Chondrocyte (in vitro differentiated cells): Measurements from ENCODE around the gene ZBBX. TPM values are rescaled to one million over a fixed set of nuclear protein-coding genes. Genes with fewer than 3 reads are reported as not detected.
"Not testable (repeated sequence)": the region's sequence is repeated elsewhere in the genome, so short reads cannot be mapped to it uniquely, and the experiment has no call there.

Experiments
- DNase-seq: peaks from one replicate; pipeline ENCODE4 v3.0.0; 2021; ENCODE audit warnings: mixed read lengths, low spot score
- H3K27ac Mint-ChIP-seq: one replicate; pipeline ENCODE4 v1.8.0; 2021; ENCODE audit warnings: mild to moderate bottlenecking, moderate library complexity, mixed read lengths; ENCODE audit not compliant: unreplicated experiment
- H3K27me3 Mint-ChIP-seq: 2 replicates; pipeline ENCODE4 v1.8.0; 2021; ENCODE audit warnings: low read depth, mixed read lengths
- H3K36me3 Mint-ChIP-seq: 2 replicates; pipeline ENCODE4 v1.8.0; 2021; ENCODE audit warnings: low read depth, mixed read lengths
- H3K4me1 Mint-ChIP-seq: 2 replicates; pipeline ENCODE4 v1.8.0; 2021; ENCODE audit warnings: low read depth, mild to moderate bottlenecking, mixed read lengths
- H3K4me3 Mint-ChIP-seq: one replicate; pipeline ENCODE4 v1.8.0; 2021; ENCODE audit warnings: mild to moderate bottlenecking, moderate library complexity, mixed read lengths; ENCODE audit not compliant: unreplicated experiment
- H3K9me3 Mint-ChIP-seq: 2 replicates; pipeline ENCODE4 v1.8.0; 2021; ENCODE audit warnings: low read depth, mixed read lengths
- long read RNA-seq: library from polyadenylated mRNA; stranded (forward); transcript quantifications from one replicate; pipeline ENCODE4 v2.0.0, GENCODE V29; 2021
- total RNA-seq: library from RNA; stranded (reverse); gene quantifications from 3 replicates; pipeline ENCODE4 v1.2.1, GENCODE V29; 2021
- TF ChIP-seq, protein P1 (sequence below): fragments of 200-600 bp; sonication (generic); IDR thresholded peaks from 2 replicates; pipeline ENCODE4 v1.5.0; 2021; ENCODE audit warnings: antibody characterized with exemption, mild to moderate bottlenecking, moderate library complexity

The ZBBX gene, protein sequence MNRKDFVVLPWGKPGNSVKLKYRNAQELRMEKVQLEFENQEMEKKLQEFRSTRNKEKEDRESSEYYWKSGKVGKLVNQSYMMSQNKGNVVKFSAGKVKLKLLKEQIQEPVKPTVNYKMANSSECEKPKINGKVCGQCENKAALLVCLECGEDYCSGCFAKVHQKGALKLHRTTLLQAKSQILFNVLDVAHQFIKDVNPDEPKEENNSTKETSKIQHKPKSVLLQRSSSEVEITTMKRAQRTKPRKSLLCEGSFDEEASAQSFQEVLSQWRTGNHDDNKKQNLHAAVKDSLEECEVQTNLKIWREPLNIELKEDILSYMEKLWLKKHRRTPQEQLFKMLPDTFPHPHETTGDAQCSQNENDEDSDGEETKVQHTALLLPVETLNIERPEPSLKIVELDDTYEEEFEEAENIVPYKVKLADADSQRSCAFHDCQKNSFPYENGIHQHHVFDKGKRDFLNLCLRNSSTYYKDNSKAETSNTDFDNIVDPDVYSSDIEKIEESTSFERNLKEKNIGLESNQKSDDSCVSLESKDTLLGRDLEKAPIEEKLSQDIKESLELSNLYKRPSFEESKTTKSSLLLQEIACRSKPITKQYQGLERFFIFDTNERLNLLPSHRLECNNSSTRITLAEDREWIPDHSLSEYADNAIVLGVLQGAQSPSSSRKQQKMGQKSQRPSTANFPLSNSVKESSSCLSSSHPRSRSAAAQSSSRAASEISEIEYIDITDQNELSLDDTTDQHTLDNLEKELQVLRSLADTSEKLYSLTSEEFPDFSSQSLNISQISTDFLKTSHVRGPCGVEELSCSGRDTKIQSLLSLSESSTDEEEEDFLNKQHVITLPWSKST
- total RNA-seq, result not detected in 3 replicates
- long read RNA-seq, result 0 reads

DNA sequence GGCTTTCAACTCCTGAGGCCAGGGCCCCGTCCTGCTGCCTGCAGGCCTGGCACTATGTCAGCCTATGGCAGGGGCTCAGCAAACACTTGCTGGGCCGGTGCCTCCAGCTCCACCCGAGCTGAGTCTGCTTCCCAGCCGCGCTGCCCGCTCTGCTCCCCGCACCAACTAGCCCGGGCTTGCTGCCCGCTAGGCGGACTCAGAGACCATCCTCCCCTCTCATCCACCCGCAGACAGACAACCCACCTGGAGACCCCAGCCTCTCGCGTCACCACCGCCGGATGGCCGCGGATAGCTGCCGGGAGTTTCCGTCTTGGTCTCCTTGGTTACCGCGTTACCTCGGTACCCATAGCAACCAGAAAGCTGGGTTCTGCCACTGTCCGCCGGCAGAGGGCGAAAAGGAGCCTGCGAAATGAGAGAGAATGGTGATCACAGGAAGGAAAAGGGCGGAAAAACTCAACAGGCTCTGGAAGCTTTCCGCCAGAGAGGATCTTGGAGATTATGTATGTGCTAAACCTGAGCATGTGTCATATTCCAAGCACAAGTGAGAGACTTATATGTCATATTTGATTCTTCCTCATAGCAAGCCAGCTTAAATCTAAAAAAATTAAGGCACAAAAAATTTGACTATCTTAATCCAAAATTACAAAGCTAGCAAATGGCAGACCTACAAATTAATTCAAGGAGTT lies at the start of gene ZBBX:
ZBBX (minus strand) TSS at position 294 of the 686 bp plus-strand sequence. CDS start 7,396 bp downstream, outside the sequence.
- peak; percentile 83 for DNase-seq
- TF ChIP-seq, protein P1, sequence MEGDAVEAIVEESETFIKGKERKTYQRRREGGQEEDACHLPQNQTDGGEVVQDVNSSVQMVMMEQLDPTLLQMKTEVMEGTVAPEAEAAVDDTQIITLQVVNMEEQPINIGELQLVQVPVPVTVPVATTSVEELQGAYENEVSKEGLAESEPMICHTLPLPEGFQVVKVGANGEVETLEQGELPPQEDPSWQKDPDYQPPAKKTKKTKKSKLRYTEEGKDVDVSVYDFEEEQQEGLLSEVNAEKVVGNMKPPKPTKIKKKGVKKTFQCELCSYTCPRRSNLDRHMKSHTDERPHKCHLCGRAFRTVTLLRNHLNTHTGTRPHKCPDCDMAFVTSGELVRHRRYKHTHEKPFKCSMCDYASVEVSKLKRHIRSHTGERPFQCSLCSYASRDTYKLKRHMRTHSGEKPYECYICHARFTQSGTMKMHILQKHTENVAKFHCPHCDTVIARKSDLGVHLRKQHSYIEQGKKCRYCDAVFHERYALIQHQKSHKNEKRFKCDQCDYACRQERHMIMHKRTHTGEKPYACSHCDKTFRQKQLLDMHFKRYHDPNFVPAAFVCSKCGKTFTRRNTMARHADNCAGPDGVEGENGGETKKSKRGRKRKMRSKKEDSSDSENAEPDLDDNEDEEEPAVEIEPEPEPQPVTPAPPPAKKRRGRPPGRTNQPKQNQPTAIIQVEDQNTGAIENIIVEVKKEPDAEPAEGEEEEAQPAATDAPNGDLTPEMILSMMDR, result peak; percentile 96
- no peaks in the 10 kb centered on the region for H3K36me3 Mint-ChIP-seq
- peaks cover 7% of the 10 kb centered on the region for H3K4me1 Mint-ChIP-seq
- H3K4me3 Mint-ChIP-seq, result peak within 1 kb of the TSS; percentile 89
- no peak within 1 kb of the TSS for H3K27ac Mint-ChIP-seq
- H3K27me3 Mint-ChIP-seq, result peaks cover 31% of the 10 kb centered on the region
- no peaks in the 10 kb centered on the region for H3K9me3 Mint-ChIP-seq

DNA sequence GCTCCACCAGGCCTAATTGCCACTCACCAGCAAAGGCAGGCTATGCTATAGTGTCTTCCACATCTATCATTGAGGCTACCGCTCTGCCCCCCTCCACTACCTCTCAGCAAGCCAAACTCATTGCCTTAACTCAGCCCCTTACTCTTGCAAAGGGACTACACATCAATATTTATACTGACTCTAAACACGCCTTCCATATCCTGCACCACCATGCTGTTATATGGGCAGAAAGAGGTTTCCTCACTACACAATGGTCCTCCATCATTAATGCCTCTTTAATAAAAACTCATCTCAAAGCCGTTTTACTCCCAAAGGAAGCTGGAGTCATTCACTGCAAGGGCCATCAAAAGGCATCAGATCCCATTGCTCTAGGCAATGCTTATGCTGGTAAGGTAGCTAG lies 46.9 kb upstream of the ZBBX start:
- DNase-seq, H3K27ac Mint-ChIP-seq, H3K9me3 Mint-ChIP-seq, H3K27me3 Mint-ChIP-seq, H3K4me1 Mint-ChIP-seq, H3K36me3 Mint-ChIP-seq, H3K4me3 Mint-ChIP-seq: not testable (repeated sequence)

DNA sequence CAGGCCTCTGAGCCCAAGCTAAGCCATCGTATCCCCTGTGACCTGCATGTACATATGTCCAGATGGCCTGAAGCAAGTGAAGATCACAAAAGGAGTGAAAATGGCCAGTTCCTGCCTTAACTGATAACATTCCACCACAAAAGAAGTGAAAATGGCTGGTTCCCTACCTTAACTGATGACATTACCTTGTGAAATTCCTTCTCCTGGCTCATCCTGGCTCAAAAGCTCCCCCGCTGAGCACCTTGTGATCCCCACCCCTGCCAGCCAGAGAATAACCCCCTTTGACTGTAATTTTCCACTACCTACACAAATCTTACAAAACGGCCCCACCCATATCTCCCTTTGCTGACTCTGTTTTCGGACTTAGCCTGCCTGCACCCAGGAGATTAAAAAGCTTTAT lies 42.3 kb upstream of the ZBBX start:
- H3K4me3 Mint-ChIP-seq, H3K27ac Mint-ChIP-seq, H3K27me3 Mint-ChIP-seq, H3K9me3 Mint-ChIP-seq, DNase-seq, H3K36me3 Mint-ChIP-seq, H3K4me1 Mint-ChIP-seq: not testable (repeated sequence)

DNA sequence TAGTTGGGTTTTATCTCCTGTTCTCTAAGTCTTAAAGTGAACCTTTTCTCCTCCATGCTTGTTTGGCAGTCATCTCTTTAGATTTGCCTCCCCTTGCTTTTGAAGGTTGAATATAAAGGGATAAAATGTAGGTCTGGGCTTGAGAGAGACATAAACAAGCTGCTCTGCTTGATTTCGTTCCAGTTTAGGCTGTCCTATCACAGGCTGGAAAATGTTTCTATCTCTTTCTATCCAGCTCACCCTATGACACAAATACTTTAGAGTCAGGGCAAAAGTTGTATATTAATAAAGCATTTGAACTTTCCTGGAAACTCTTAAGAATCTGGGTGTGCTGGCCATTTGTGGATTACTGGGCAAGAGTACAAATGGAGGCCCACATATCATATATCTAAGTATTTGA lies 29.5 kb upstream of the ZBBX start:
- H3K27me3 Mint-ChIP-seq, result peaks cover 6% of the 10 kb centered on the region
- no peaks in the 10 kb centered on the region for H3K4me1 Mint-ChIP-seq
- TF ChIP-seq, protein P1, result no peak
- no peaks in the 10 kb centered on the region for H3K9me3 Mint-ChIP-seq
- no peaks in the 10 kb centered on the region for H3K36me3 Mint-ChIP-seq
- no peak for DNase-seq
- H3K4me3 Mint-ChIP-seq, result no peak overlapping the region
- H3K27ac Mint-ChIP-seq, result no peak overlapping the region

DNA sequence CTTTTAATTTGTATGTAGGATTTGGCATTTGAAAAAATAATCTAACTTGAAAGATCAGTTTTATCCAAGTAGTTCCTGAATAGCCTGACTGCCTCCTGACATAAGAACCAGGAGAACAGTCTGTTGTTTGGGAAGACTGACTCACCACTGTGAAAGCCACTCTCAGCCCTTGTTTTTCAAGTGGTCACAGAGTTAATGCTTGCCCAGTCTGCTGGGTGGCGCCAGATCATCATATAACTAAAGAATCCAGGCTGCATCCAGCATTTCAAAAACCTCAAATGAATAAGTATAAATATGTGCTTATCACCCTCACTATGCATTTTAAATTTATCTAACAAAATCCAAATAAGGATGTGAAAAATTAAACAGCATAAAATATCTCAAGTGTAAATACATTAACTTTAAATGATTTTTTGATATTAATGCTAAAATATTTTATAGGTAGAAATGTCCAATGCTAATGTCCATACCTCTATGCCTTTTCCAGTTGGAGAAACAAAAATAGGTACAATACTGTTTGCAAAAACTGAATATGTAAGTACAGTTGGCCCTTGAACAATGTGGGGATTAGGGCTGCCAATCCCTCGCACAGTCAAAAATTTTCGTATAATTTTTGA lies 26.9 kb upstream of the ZBBX start:
- no peak overlapping the region for H3K27ac Mint-ChIP-seq

More for the DNA sequence above, 26.9 kb upstream of the ZBBX start:
- Mint-ChIP-seq H3K36me3 (no peaks in the 10 kb centered on the region), H3K27me3 (peaks cover 12% of the 10 kb centered on the region), H3K9me3 (no peaks in the 10 kb centered on the region), H3K4me1 (no peaks in the 10 kb centered on the region), H3K4me3 (no peak overlapping the region)
- no peak for DNase-seq
- TF ChIP-seq, protein P1, result peak; percentile 79
